ENCODE data around the gene LSP1. TPM values are rescaled to one million over a fixed set of nuclear protein-coding genes. Genes with fewer than 3 reads are reported as not detected.

The LSP1 gene
- total and polyA plus RNA-seq, 4 donors: 5.0 to 7.7 (median 5.7) TPM

DNA sequence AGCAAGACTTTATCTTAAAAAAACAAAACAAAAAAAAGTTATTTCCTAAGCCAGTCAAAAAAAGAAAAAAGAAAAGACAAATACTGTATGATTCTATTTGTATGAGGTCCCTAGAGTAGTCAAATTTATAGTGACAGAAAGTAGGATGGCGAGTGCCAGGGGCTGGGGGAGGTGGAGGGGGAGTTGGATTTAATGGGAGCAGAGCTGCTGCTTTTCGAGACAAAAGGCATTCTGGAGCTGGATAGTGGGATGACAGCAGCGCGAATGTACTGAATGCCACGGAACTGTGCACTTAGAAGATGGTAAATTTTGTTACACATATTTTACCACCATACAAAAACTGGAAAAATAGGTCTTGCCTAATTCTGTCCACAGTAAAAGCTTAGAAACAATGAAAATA lies 35.9 kb upstream of the LSP1 start (continued):
- TF ChIP-seq, protein P1, sequence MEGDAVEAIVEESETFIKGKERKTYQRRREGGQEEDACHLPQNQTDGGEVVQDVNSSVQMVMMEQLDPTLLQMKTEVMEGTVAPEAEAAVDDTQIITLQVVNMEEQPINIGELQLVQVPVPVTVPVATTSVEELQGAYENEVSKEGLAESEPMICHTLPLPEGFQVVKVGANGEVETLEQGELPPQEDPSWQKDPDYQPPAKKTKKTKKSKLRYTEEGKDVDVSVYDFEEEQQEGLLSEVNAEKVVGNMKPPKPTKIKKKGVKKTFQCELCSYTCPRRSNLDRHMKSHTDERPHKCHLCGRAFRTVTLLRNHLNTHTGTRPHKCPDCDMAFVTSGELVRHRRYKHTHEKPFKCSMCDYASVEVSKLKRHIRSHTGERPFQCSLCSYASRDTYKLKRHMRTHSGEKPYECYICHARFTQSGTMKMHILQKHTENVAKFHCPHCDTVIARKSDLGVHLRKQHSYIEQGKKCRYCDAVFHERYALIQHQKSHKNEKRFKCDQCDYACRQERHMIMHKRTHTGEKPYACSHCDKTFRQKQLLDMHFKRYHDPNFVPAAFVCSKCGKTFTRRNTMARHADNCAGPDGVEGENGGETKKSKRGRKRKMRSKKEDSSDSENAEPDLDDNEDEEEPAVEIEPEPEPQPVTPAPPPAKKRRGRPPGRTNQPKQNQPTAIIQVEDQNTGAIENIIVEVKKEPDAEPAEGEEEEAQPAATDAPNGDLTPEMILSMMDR (IDR thresholded peaks at IDR 0.05; ENCODE audit: low read depth, low read length, missing input control): no peak
- TF ChIP-seq HNF4A (conservative IDR thresholded peaks at IDR 0.05) (no peak), RAD21 (IDR thresholded peaks at IDR 0.05) (no peak), ATF3 (IDR thresholded peaks at IDR 0.05) (no peak), TAF1 (conservative IDR thresholded peaks at IDR 0.05) (no peak), JUND (IDR thresholded peaks at IDR 0.05) (no peak)

GRCh38 chr11:1817511-1817910 lies 35.4 kb upstream of the LSP1 start:
- whole genome bisulfite sequencing: 80% methylated on average over 1 of the region's 1 CpG
- no peak for DNase-seq (ENCODE audit: low spot score)

DNA sequence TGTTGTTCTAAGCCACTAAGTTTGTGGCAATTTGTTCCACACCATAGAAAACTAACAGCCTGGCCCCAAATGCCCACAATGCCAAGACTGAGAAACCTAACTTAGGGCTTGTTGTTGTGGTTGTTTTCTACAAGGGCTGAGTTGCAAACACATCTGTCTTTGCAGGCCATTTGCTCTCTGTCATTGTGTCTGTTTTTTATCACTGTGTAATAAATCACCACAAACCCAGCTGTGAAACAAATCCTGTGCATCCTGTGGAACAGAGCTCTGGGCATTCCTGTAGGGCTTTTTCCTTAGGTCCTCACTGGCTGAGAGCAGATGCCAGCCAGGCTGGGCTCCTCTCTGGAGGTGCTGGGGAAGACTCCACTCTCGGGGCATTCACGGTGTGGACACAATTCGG lies 33.8 kb upstream of the LSP1 start:
- Histone ChIP-seq H3K36me3 (ENCODE audit: control insufficient read depth in 4 of 4, insufficient read depth in 3 of 4, low read depth in 1 of 4, low read length in 3 of 4) (no peaks in the 10 kb centered on the region), H3K9ac (ENCODE audit: low read depth in 1 of 2, low read length in 2 of 2) (no peak overlapping the region), H3K27ac (ENCODE audit: low read depth in 1 of 2, low read length in 2 of 2) (no peak overlapping the region), H3K9me3 (ENCODE audit: control insufficient read depth in 4 of 4, low read length in 3 of 4) (peaks cover 5 to 9% (median 6%) of the 10 kb centered on the region in 4 donors), H3K27me3 (ENCODE audit: control insufficient read depth in 4 of 4, insufficient read depth in 4 of 4, low read length in 3 of 4) (no peaks in the 10 kb centered on the region), H3K4me1 (ENCODE audit: control insufficient read depth in 4 of 4, insufficient read depth in 4 of 4, low read length in 3 of 4) (no peaks in the 10 kb centered on the region), H3K4me3 (ENCODE audit: low read depth in 1 of 3, low read length in 3 of 3) (no peak overlapping the region)
- WGBS: 92% methylated on average over 3 of the region's 3 CpGs
- TF ChIP-seq, protein P2, sequence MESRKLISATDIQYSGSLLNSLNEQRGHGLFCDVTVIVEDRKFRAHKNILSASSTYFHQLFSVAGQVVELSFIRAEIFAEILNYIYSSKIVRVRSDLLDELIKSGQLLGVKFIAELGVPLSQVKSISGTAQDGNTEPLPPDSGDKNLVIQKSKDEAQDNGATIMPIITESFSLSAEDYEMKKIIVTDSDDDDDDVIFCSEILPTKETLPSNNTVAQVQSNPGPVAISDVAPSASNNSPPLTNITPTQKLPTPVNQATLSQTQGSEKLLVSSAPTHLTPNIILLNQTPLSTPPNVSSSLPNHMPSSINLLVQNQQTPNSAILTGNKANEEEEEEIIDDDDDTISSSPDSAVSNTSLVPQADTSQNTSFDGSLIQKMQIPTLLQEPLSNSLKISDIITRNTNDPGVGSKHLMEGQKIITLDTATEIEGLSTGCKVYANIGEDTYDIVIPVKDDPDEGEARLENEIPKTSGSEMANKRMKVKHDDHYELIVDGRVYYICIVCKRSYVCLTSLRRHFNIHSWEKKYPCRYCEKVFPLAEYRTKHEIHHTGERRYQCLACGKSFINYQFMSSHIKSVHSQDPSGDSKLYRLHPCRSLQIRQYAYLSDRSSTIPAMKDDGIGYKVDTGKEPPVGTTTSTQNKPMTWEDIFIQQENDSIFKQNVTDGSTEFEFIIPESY (IDR thresholded peaks at IDR 0.05): no peak
- TF ChIP-seq, protein P1 (IDR thresholded peaks at IDR 0.05; ENCODE audit: low read depth, low read length, missing input control): no peak
- TF ChIP-seq ATF3 (IDR thresholded peaks at IDR 0.05) (no peak), SP1 (IDR thresholded peaks at IDR 0.05) (no peak), FOXA1 (IDR thresholded peaks at IDR 0.05) (no peak), JUND (IDR thresholded peaks at IDR 0.05) (no peak), YY1 (IDR thresholded peaks at IDR 0.05) (no peak), NR2F2 (IDR thresholded peaks at IDR 0.05) (no peak), HNF4G (IDR thresholded peaks at IDR 0.05) (no peak), RAD21 (IDR thresholded peaks at IDR 0.05) (no peak), RXRA (IDR thresholded peaks at IDR 0.05) (no peak)
- TF ChIP-seq, protein P3, sequence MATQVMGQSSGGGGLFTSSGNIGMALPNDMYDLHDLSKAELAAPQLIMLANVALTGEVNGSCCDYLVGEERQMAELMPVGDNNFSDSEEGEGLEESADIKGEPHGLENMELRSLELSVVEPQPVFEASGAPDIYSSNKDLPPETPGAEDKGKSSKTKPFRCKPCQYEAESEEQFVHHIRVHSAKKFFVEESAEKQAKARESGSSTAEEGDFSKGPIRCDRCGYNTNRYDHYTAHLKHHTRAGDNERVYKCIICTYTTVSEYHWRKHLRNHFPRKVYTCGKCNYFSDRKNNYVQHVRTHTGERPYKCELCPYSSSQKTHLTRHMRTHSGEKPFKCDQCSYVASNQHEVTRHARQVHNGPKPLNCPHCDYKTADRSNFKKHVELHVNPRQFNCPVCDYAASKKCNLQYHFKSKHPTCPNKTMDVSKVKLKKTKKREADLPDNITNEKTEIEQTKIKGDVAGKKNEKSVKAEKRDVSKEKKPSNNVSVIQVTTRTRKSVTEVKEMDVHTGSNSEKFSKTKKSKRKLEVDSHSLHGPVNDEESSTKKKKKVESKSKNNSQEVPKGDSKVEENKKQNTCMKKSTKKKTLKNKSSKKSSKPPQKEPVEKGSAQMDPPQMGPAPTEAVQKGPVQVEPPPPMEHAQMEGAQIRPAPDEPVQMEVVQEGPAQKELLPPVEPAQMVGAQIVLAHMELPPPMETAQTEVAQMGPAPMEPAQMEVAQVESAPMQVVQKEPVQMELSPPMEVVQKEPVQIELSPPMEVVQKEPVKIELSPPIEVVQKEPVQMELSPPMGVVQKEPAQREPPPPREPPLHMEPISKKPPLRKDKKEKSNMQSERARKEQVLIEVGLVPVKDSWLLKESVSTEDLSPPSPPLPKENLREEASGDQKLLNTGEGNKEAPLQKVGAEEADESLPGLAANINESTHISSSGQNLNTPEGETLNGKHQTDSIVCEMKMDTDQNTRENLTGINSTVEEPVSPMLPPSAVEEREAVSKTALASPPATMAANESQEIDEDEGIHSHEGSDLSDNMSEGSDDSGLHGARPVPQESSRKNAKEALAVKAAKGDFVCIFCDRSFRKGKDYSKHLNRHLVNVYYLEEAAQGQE (IDR thresholded peaks at IDR 0.05): no peak
- no peak for DNase-seq (ENCODE audit: low spot score)

More at GRCh38 chr11:1817511-1817910, 35.4 kb upstream of the LSP1 start:
- no peaks in the 10 kb centered on the region for H3K36me3 ChIP-seq (ENCODE audit: control insufficient read depth in 4 of 4, insufficient read depth in 3 of 4, low read depth in 1 of 4, low read length in 3 of 4)
- no peak overlapping the region for H3K9ac ChIP-seq (ENCODE audit: low read depth in 1 of 2, low read length in 2 of 2)
- no peaks in the 10 kb centered on the region for H3K4me1 ChIP-seq (ENCODE audit: control insufficient read depth in 4 of 4, insufficient read depth in 4 of 4, low read length in 3 of 4)
- H3K27me3 ChIP-seq (ENCODE audit: control insufficient read depth in 4 of 4, insufficient read depth in 4 of 4, low read length in 3 of 4): no peaks in the 10 kb centered on the region
- no peak overlapping the region for H3K4me3 ChIP-seq (ENCODE audit: low read depth in 1 of 3, low read length in 3 of 3)
- peaks cover 5 to 9% (median 6%) of the 10 kb centered on the region in 4 donors for H3K9me3 ChIP-seq (ENCODE audit: control insufficient read depth in 4 of 4, low read length in 3 of 4)
- no peak for TF ChIP-seq EGR1 (IDR thresholded peaks at IDR 0.05; ENCODE audit: low read depth in 2 of 2)
- no peak for TF ChIP-seq RAD21 (IDR thresholded peaks at IDR 0.05)
- TF ChIP-seq HNF4G (IDR thresholded peaks at IDR 0.05): no peak
- TF ChIP-seq NR2F2 (IDR thresholded peaks at IDR 0.05): no peak
- TF ChIP-seq SP1 (IDR thresholded peaks at IDR 0.05): no peak
- TF ChIP-seq, protein P4, sequence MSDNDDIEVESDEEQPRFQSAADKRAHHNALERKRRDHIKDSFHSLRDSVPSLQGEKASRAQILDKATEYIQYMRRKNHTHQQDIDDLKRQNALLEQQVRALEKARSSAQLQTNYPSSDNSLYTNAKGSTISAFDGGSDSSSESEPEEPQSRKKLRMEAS (IDR thresholded peaks at IDR 0.05): no peak
- TF ChIP-seq FOXA2 (IDR thresholded peaks at IDR 0.05): no peak
- TF ChIP-seq ATF3 (IDR thresholded peaks at IDR 0.05): no peak
- no peak for TF ChIP-seq YY1 (IDR thresholded peaks at IDR 0.05)
- TF ChIP-seq GABPA (IDR thresholded peaks at IDR 0.05 in 1 of 2, conservative IDR thresholded peaks at IDR 0.05 in 1 of 2): no peak
- TF ChIP-seq FOXA1 (IDR thresholded peaks at IDR 0.05): no peak
- no peak overlapping the region for H3K27ac ChIP-seq (ENCODE audit: low read depth in 1 of 2, low read length in 2 of 2)

All from liver (tissue), 9 donors.